Measurements from ENCODE around the gene PHOX2A. TPM values are rescaled to one million over a fixed set of nuclear protein-coding genes. Genes with fewer than 3 reads are reported as not detected.

Gene PHOX2A
- polyA plus RNA-seq, 3 donors: not detected

DNA sequence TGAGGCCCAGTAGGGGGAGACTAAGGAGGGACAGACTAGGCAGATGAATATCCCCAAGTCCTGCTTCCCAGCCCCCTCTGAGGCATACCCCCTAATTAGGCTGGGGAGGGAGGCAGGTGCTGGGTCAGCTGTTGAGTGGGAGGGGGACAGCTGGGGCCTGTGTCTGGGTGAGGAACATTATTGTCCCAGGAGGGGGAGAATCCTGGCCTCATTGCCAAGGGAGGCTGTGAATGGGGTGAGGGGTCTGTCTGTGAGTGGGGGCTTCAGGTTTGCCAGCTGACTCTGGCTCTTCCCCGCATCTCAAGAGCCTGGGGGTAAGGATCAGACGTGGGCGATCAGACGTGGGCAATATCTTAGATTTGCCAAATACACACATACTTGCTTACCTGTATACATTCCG is 17.3 kb downstream of the PHOX2A start:
- intact Hi-C loops (cut with micrococcal nuclease): loop anchor here in 1 of 2 donors (5.0 to 10.0 kb wide), 2 partner anchors 44 to 122 kb away; partner anchors contain the start of genes LAMTOR1 and TOMT
- H3K27me3 Mint-ChIP-seq (ENCODE audit: low read depth in 3 of 3): peaks cover 0 to 2% (median 0%) of the 10 kb centered on the region in 3 donors
- Histone ChIP-seq H3K4me1 (ENCODE audit: control insufficient read depth in 1 of 2, insufficient read depth in 2 of 2, low read length in 2 of 2) (peaks cover 28 to 37% of the 10 kb centered on the region in 2 donors), H2AFZ (ENCODE audit: insufficient read depth, low read depth, low read length, poor library complexity, severe bottlenecking) (no peak overlapping the region), H4K20me1 (ENCODE audit: insufficient read depth, low read length) (peaks cover 65% of the 10 kb centered on the region), H3K36me3 (replicated peaks in 1 of 2; ENCODE audit: control insufficient read depth in 1 of 2, insufficient read depth in 2 of 2, low read length in 2 of 2) (peaks cover 53 to 54% of the 10 kb centered on the region in 2 donors), H3K9ac (ENCODE audit: insufficient read depth, low read length, poor library complexity, severe bottlenecking) (no peak overlapping the region), H3K27ac (ENCODE audit: low read depth in 1 of 2, low read length in 2 of 2) (peak overlapping the region in 1 of 2 donors; percentile 50), H3K4me2 (replicated peaks; ENCODE audit: extremely low read depth, low read length, poor library complexity, severe bottlenecking) (no peak overlapping the region), H3K4me3 (replicated peaks in 1 of 3; ENCODE audit: low read depth in 2 of 3, low read length in 3 of 3) (no peak overlapping the region), H3K79me2 (ENCODE audit: insufficient read depth, low read length) (peaks cover 41% of the 10 kb centered on the region), H3K27me3 (ENCODE audit: control insufficient read depth in 2 of 2, insufficient read depth in 2 of 2, low read length in 2 of 2) (no peaks in the 10 kb centered on the region), H3K9me3 (replicated peaks in 1 of 2; ENCODE audit: control insufficient read depth in 1 of 2, insufficient read depth in 1 of 2, low read length in 2 of 2) (no peaks in the 10 kb centered on the region)
- H3K9me3 Mint-ChIP-seq: no peaks in the 10 kb centered on the region
- DNase-seq: no peak
- peaks cover 44% of the 10 kb centered on the region for H3K4me1 Mint-ChIP-seq
- TF ChIP-seq CTCF (IDR thresholded peaks at IDR 0.05): no peak
- WGBS (ENCODE audit: insufficient coverage): 99% methylated on average over 5 of the region's 5 CpGs
- H3K4me3 Mint-ChIP-seq: no peak overlapping the region
- peaks cover 46 to 57% of the 10 kb centered on the region in 2 donors for H3K36me3 Mint-ChIP-seq
- peak overlapping the region in 1 of 7 donors; percentile 46 for H3K27ac Mint-ChIP-seq

GRCh38 chr11:72225411-72225951 is 18.5 kb downstream of the PHOX2A start:
- Histone ChIP-seq H3K36me3 (replicated peaks in 1 of 2; ENCODE audit: control insufficient read depth in 1 of 2, insufficient read depth in 2 of 2, low read length in 2 of 2) (peaks cover 40 to 42% of the 10 kb centered on the region in 2 donors), H3K4me2 (replicated peaks; ENCODE audit: extremely low read depth, low read length, poor library complexity, severe bottlenecking) (peak overlapping the region; percentile 98), H3K9me3 (replicated peaks in 1 of 2; ENCODE audit: control insufficient read depth in 1 of 2, insufficient read depth in 1 of 2, low read length in 2 of 2) (no peaks in the 10 kb centered on the region), H2AFZ (ENCODE audit: insufficient read depth, low read depth, low read length, poor library complexity, severe bottlenecking) (peak overlapping the region; percentile 78), H3K4me1 (ENCODE audit: control insufficient read depth in 1 of 2, insufficient read depth in 2 of 2, low read length in 2 of 2) (peaks cover 41 to 49% of the 10 kb centered on the region in 2 donors), H3K27ac (ENCODE audit: low read depth in 1 of 2, low read length in 2 of 2) (peak overlapping the region; percentile 14 to 84), H3K27me3 (ENCODE audit: control insufficient read depth in 2 of 2, insufficient read depth in 2 of 2, low read length in 2 of 2) (no peaks in the 10 kb centered on the region), H3K79me2 (ENCODE audit: insufficient read depth, low read length) (peaks cover 41% of the 10 kb centered on the region), H3K9ac (ENCODE audit: insufficient read depth, low read length, poor library complexity, severe bottlenecking) (peak overlapping the region; percentile 86), H4K20me1 (ENCODE audit: insufficient read depth, low read length) (peaks cover 53% of the 10 kb centered on the region), H3K4me3 (replicated peaks in 1 of 3; ENCODE audit: low read depth in 2 of 3, low read length in 3 of 3) (peak overlapping the region; percentile 65 to 99 (median 89))
- H3K27ac Mint-ChIP-seq: peak overlapping the region; percentile 21 to 91 (median 89)
- 1% methylated on average over 10 of the region's 11 CpGs for WGBS (ENCODE audit: insufficient coverage)
- peak in 1 of 3 donors; percentile 11 for DNase-seq
- H3K9me3 Mint-ChIP-seq: no peaks in the 10 kb centered on the region
- peaks cover 33 to 45% of the 10 kb centered on the region in 2 donors for H3K36me3 Mint-ChIP-seq
- TF ChIP-seq CTCF (IDR thresholded peaks at IDR 0.05): no peak
- H3K27me3 Mint-ChIP-seq (ENCODE audit: low read depth in 3 of 3): peaks cover 0 to 2% (median 0%) of the 10 kb centered on the region in 3 donors
- intact Hi-C loops (cut with micrococcal nuclease): loop anchor here in 1 of 2 donors (5.0 to 10.0 kb wide), 2 partner anchors 43 to 121 kb away; partner anchors contain the start of genes LAMTOR1 and TOMT
- H3K4me1 Mint-ChIP-seq: peaks cover 49% of the 10 kb centered on the region
- peak overlapping the region; percentile 94 to 97 for H3K4me3 Mint-ChIP-seq
